ENCODE results near the gene C6orf163. TPM values are rescaled to one million over a fixed set of nuclear protein-coding genes. Genes with fewer than 3 reads are reported as not detected.

Gene C6orf163
- total RNA-seq, 1 experiment from 2014 or later = 1.2 TPM

GRCh38 chr6:87384449-87384848 is 39.8 kb downstream of the C6orf163 start:
- Mint-ChIP-seq H3K4me1 (no peaks in the 10 kb centered on the region), H3K27ac (no peak overlapping the region), H3K27me3 (ENCODE audit: low read depth) (no peaks in the 10 kb centered on the region), H3K9me3 (no peaks in the 10 kb centered on the region), H3K4me3 (no peak overlapping the region), H3K36me3 (ENCODE audit: insufficient read depth in 1 of 3, low read depth in 3 of 3) (no peaks in the 10 kb centered on the region)
- no peak overlapping the region for H2BK12ac ChIP-seq (ENCODE audit: insufficient read length, low read depth, low read length)
- H3T11ph ChIP-seq (ENCODE audit: low read length) = no peak overlapping the region
- no peaks in the 10 kb centered on the region for H3K23me2 ChIP-seq (ENCODE audit: insufficient read length, low read depth, low read length, poor library complexity, severe bottlenecking)
- H3K79me2 ChIP-seq (ENCODE audit: insufficient read depth, low read length) = no peaks in the 10 kb centered on the region
- no peak overlapping the region for H2BK15ac ChIP-seq (ENCODE audit: low read depth, low read length)
- no peak overlapping the region for H2AFZ ChIP-seq (ENCODE audit: low read length)
- no peak overlapping the region for H2BK120ac ChIP-seq (ENCODE audit: low read depth, low read length, poor library complexity, severe bottlenecking)
- no peak overlapping the region for H3K23ac ChIP-seq (ENCODE audit: insufficient read length, low read depth, low read length)
- no peak overlapping the region for H2AK5ac ChIP-seq (ENCODE audit: insufficient read length, low read length)
- H3K9ac ChIP-seq (ENCODE audit: extremely low read depth, insufficient read length, low read length) = no peak overlapping the region
- H4K8ac ChIP-seq (replicated peaks; ENCODE audit: insufficient read length, low read depth, low read length) = no peak overlapping the region
- H3K56ac ChIP-seq (ENCODE audit: insufficient read length, low read depth, low read length) = no peak overlapping the region
- no peak overlapping the region for H4K91ac ChIP-seq (ENCODE audit: insufficient read length, low read depth, low read length)
- no peaks in the 10 kb centered on the region for H3K79me1 ChIP-seq (ENCODE audit: insufficient read depth, low read depth, low read length, poor library complexity, severe bottlenecking)
- no peaks in the 10 kb centered on the region for H4K20me1 ChIP-seq (ENCODE audit: control insufficient read depth, insufficient read depth, insufficient read length)
- H3K4me1 ChIP-seq (ENCODE audit: insufficient read depth, low read length) = no peaks in the 10 kb centered on the region
- no peak overlapping the region for H3K4ac ChIP-seq (ENCODE audit: low read depth, low read length)
- no peak overlapping the region for H2BK5ac ChIP-seq (ENCODE audit: insufficient read length, low read length)
- H3K18ac ChIP-seq (ENCODE audit: insufficient read length, low read depth, low read length) = no peak overlapping the region
- H3K14ac ChIP-seq (ENCODE audit: insufficient read depth, low read length) = no peak overlapping the region
- H4K5ac ChIP-seq (ENCODE audit: insufficient read length, low read depth, low read length) = no peak overlapping the region
- no peaks in the 10 kb centered on the region for H3K9me3 ChIP-seq (ENCODE audit: control insufficient read depth, low read depth, low read length)
- TF ChIP-seq CTCF (conservative IDR thresholded peaks at IDR 0.05) = no peak
- no peak for DNase-seq
- H3K4me2 ChIP-seq (ENCODE audit: insufficient read depth, insufficient read length, low read length) = no peak overlapping the region
- H3K27me3 ChIP-seq (ENCODE audit: insufficient read depth, low read length) = no peaks in the 10 kb centered on the region
- no peak overlapping the region for H3K27ac ChIP-seq (ENCODE audit: insufficient read length, low read depth, low read length)
- H2BK20ac ChIP-seq (ENCODE audit: low read depth, low read length, poor library complexity, severe bottlenecking) = no peak overlapping the region
- WGBS (ENCODE audit: extremely low coverage, insufficient read length, low lambda C conversion rate) = no CpG with 5 or more reads among the region's 3 CpGs

Data from H9 (cell line).